Retina (tissue), 1 donor: ENCODE measurements around the gene SLC38A10.
A peak's percentile ranks its signal among the peaks of the same experiment; 100 is the strongest.

Experiments used
- DNase-seq: peaks from one replicate; pipeline ENCODE4 v3.0.0-alpha.2; 2016

SLC38A10 gene

DNA sequence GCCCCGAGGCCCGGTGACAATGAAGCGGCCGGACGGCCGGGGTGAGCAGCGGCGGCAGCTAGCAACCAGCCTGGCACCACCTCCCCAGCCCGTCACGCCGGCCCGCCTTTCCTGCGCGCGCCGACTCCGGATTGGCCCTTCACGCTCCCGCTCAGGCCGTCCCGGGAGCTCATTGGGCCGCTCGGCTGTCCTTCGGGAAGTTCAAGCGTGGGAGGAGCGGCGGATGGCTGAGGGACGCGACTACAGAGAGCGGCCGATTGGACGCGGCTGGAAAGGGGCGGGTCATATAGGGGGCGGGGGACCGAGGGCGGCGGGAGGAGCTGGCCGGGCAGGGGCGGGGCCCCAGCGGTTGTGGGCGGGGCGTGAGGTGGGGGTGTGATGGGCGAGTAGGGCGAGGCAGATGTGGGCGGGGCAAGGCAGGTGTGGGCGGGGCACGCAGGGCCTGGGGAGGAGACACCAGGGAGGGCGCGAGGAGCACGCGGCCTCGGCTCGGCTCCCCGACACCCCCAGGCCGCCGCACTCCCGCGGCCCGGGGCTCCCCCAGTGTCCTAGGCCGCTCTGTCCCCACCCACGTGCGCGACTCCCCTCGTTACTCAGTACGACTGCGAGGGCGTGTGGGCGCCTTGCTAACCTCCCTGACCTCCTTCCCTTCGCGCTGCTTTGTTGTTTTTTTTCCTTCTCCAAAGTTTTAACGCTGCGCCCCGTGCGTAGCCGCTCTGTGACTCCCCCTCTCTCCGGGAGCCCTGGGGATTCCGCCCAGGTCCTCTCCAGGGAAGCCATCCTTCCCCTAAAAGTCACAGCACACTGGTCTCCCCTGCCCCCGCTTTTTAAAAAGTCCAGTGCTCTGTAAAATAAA, 72.0 kb downstream of the SLC38A10 start, which contains the start of gene CEP131:
CEP131 (minus strand) TSS at position 60 of the 856 bp plus-strand sequence. CDS start 2,909 bp downstream, outside the sequence.
- DNase-seq, result peak; percentile 96

DNA sequence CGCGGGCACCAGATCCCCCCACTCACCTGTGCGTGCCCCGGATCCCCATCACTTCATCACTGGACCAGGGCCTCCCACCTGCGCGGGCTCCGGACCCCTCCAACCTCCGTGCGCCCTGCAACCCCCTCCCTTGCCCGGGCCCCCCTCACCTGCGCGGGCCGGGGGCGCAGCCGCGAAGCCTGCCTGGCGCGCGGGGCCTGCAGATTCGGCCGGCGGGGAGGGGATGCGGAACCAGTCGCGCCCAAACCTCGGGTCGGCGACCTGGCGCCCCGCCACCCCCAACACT, 72.5 kb downstream of the SLC38A10 start:
- DNase-seq, result no peak

DNA sequence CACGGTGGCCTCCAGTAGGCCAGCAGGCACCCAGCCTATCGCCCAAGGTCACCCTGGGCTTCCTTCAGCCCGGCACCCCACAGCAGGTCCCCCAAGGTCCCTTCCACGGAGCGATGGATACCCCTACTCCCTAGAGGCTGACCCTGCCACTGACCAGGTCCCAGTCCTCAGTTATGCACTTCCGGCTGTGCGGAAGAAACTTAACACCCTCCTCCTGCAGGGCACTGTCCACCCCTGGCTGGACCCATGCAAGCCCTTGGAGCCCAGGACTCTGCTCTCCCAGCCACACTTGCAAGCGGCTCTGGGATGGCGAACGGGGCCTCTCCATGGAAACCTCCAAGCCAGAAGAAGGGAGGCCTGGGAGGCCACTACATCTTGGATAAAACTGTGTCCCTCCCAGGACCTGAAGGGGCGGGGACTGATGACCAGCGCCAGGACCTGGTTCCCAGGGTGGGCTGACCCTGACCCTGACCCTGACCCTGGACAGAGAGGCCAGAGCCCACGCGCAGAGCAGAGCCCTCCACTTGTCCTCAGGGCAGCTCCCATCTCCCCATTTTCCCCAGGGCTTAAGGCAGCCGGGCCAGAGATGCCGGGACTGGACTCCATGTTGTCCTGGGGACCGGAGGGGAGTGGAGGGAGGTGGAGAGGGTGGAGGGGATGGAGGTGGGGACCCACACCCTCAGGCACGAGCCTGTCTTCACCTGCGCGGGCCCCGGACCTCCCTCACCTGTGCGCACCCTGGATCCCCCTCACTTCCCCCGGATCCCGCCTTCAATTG, 73.1 kb downstream of the SLC38A10 start:
- DNase-seq, result peak; percentile 42

GRCh38 chr17:81221371-81221841, 73.7 kb downstream of the SLC38A10 start:
- DNase-seq, result no peak

GRCh38 chr17:81219476-81220180, 75.5 kb downstream of the SLC38A10 start:
- no peak for DNase-seq

- no peak for DNase-seq
Measured at GRCh38 chr17:81218991-81219390, 76.1 kb downstream of the SLC38A10 start.

DNA sequence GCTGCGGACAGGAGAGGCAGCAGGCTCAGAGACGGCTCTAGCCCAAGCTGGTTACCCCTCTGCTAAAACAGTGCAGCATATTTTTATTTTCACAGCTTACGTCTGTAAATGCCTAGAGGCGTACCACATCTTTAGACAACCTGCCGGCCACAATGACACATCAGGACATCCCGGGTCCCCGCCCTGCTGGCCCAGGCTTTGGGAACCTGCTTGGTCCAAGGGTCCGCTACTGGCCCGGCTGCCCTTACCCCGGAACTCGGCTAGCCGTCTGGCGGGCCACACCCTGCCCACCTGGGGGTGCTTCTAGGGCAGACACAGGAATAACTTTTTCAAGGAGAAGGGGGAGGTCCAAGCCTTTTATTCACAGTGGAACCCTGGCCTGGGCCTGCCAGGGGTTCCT, 76.6 kb downstream of the SLC38A10 start:
- DNase-seq, result no peak

GRCh38 chr17:81217491-81217890, 77.6 kb downstream of the SLC38A10 start:
- no peak for DNase-seq

- DNase-seq, result no peak
Measured at GRCh38 chr17:81213978-81214377, 81.1 kb downstream of the SLC38A10 start.

DNA sequence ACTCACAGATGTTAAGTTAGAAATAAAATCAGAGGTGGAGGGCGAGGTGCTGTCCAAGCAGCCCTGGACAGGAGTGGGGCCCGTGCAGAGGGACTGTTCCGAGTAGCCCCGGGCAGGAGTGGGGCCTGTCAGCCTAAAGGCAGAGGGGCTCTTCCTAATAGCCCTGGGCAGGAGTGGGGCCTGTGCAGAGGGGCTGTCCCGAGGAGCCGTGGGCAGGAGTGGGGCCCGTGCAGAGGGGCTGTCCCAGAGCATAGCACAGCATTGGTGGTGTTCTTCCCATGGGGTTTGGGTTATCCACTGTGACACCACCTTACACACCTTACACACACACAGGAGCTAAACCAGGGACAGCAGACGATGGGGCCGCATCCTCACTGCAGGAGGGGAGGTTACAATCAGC, 82.7 kb downstream of the SLC38A10 start:
- no peak for DNase-seq

GRCh38 chr17:81210868-81211267, 84.2 kb downstream of the SLC38A10 start:
- DNase-seq, result no peak

GRCh38 chr17:81210466-81210865, 84.6 kb downstream of the SLC38A10 start:
- no peak for DNase-seq

GRCh38 chr17:81209141-81209540, 86.0 kb downstream of the SLC38A10 start:
- DNase-seq, result no peak

DNA sequence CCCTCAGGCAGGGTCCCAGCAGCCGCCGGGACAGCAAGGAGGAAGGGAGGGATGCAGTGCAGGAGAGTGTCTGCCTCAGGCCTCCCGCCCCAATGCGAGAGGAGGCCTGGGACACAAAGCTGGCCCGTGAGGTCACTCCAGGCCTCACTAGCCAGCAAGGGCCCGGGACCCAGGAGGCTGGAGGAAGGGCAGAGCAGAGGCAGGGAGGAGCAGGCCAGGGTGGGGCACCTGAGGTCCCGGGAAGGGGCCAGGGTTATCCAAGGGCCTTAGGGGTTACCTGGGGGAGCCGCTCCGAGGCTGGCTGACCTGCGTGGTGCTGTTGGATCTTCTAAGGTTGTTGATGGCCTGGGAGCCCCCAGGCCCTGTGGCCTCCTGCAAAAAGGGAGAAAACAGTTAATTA, 86.5 kb downstream of the SLC38A10 start:
- DNase-seq, result no peak

DNA sequence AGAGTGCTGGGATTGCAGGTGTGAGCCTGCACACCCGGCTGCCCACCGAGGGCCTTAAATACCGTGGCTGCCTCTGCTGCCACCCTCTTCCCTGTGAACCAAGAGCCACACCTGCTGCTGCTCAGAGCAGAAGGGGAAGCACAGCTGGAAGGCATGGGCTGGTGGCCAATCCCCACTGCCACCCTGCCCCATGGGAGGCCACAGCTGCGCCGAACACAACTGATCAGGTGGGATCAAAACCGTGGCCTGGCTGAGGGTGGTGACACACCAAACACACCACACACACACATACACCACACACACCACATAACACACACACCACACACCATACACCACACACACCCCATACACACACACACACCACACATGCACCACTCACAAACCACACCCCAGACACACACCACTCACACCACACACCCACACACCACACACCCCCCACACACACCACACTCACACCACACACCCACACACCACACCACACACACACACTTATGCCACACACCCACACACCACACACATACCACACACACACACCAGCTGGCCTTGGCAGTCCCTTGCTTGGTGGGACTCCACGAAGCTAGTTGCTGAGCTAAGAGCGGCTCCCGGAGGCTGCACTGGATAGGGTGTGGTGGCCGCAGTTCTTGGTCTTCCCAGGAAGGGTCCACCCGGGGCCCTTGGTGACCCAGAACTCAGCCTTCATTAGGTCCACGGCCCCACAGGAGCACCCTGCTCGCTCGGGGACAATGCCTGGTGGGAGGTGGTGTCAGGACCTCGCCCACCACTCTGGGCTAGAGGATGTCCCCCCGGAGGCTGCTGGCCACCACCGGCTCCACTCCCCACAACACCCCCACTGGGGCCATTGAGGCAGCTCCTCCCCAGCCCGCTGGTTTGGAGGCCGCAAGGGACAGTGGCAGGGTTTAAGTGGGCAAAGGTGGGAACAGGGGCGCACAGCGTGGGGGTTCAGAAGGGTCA, 87.2 kb downstream of the SLC38A10 start:
- no peak for DNase-seq

DNA sequence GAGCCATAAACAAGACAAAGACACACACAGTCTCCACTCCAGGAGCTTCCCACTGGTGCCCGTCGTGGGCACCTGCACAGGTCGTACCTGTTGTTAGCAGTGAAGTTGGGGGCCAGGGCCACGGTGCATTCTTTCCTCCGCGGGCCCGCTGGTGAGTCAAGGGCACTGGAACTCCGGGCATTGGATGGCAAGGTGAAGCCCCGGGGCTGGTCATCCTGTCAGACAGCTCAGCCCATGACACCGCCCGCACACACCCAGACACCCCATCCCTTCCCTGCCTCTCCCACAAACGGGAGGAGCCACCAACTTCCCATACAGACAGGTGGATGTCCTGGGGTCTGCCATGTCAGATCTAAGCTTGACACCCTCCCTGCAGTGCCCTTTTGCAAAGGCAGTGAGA, 88.5 kb downstream of the SLC38A10 start:
- DNase-seq, result no peak

- no peak for DNase-seq
Measured at GRCh38 chr17:81206166-81206565, 88.9 kb downstream of the SLC38A10 start.

- DNase-seq, result no peak
Measured at GRCh38 chr17:81204578-81204977, 90.5 kb downstream of the SLC38A10 start.

DNA sequence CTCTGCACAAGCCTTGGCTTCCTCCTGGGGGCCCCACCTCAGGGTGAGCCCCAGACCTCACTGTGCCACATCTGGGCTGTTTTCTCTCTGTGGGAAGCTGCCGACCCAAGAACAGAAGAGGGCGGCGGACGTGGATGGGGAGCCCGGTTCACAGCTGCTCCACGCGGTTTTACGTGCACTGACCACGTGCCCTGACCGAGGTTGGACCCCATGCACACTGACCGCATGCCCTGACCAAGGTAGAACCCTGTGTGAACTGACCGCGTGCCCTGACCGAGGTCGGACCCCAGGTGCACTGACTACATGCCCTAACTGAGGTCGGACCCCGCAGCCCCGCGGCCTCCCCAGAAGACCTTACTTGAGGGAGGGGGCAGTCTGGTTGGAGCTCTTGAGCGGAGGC, 92.0 kb downstream of the SLC38A10 start:
- no peak for DNase-seq

DNA sequence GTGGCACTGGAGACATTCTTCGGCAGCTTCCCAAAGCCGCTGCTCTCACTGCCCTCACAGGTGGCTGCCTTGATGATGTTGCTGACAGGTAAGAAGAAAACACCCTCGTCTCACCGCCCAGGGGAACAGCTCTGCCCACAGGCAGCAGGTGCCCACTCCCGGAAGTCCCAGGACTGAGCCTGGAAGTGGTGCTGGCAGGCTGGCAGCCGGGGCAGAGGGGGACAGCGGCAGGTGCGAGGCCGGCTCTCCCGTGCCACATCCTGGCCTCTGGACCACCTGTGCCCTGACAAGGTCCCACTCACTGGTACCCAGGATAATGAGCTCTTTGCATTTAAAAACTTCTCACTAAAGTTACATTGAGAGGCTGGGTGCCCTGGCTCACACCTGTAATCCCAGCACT, 92.8 kb downstream of the SLC38A10 start:
- DNase-seq, result no peak

GRCh38 chr17:81200695-81201580, 94.2 kb downstream of the SLC38A10 start:
- peak; percentile 42 for DNase-seq
